MM.1S (cell line): Measurements from ENCODE around the gene PMEPA1.

Experiments
- DNase-seq: peaks from one replicate; pipeline ENCODE4 v3.0.0-alpha.2; 2015
- H2AFZ ChIP-seq: fragments of 300-600 bp; sonication (generic); 2 replicates; pipeline ENCODE4 v1.6.0; 2016; ENCODE audit warnings: antibody characterized with exemption, low read length
- H3F3A ChIP-seq: fragments of 300-600 bp; sonication (generic); 2 replicates; pipeline ENCODE4 v1.6.1; 2016; ENCODE audit warnings: mild to moderate bottlenecking, antibody characterized with exemption, low read length, moderate library complexity, mixed read lengths; ENCODE audit not compliant: insufficient read depth
- H3K27ac ChIP-seq: fragments of 300-600 bp; sonication (generic); 2 replicates; pipeline ENCODE4 v1.5.1; 2016; ENCODE audit warnings: mild to moderate bottlenecking, low read length
- H3K27me3 ChIP-seq: fragments of 300-600 bp; sonication (generic); replicated peaks from 2 replicates; pipeline ENCODE4 v1.6.0; 2016; ENCODE audit warnings: low read length; ENCODE audit not compliant: insufficient read depth
- H3K36me3 ChIP-seq: fragments of 300-600 bp; sonication (generic); replicated peaks from 2 replicates; pipeline ENCODE4 v1.6.1; 2016; ENCODE audit warnings: mild to moderate bottlenecking, low read length, mixed read lengths; ENCODE audit not compliant: insufficient read depth
- H3K4me1 ChIP-seq: fragments of 300-600 bp; sonication (generic); 2 replicates; pipeline ENCODE4 v1.6.1; 2016; ENCODE audit warnings: low read length, mixed read lengths
- H3K4me2 ChIP-seq: fragments of 300-600 bp; sonication (generic); 2 replicates; pipeline ENCODE4 v1.6.0; 2016; ENCODE audit warnings: low read depth, low read length
- H3K4me3 ChIP-seq: fragments of 300-600 bp; sonication (generic); 2 replicates; pipeline ENCODE4 v1.5.1; 2016; ENCODE audit warnings: low read length, mixed read lengths
- H3K79me2 ChIP-seq: fragments of 300-600 bp; sonication (generic); 2 replicates; pipeline ENCODE4 v1.6.1; 2016; ENCODE audit warnings: mixed run types, low read length, mixed read lengths
- H3K9ac ChIP-seq: fragments of 300-600 bp; sonication (generic); 2 replicates; pipeline ENCODE4 v1.6.1; 2016; ENCODE audit warnings: low read length, mixed read lengths
- H3K9me2 ChIP-seq: fragments of 300-600 bp; sonication (generic); replicated peaks from 2 replicates; pipeline ENCODE4 v1.6.1; 2016; ENCODE audit warnings: mild to moderate bottlenecking, low read length, mixed read lengths; ENCODE audit not compliant: insufficient read depth
- H3K9me3 ChIP-seq: fragments of 300-600 bp; sonication (generic); replicated peaks from 2 replicates; pipeline ENCODE4 v1.6.1; 2016; ENCODE audit warnings: mild to moderate bottlenecking, low read length, mixed read lengths; ENCODE audit not compliant: insufficient read depth
- H4K20me1 ChIP-seq: fragments of 300-600 bp; sonication (generic); 2 replicates; pipeline ENCODE4 v1.6.1; 2016; ENCODE audit warnings: mild to moderate bottlenecking, low read length, moderate library complexity, mixed read lengths; ENCODE audit not compliant: insufficient read depth
- CTCF ChIP-seq: fragments of 300-600 bp; sonication (generic); IDR thresholded peaks from 2 replicates; pipeline ENCODE4 v1.5.1; 2016; ENCODE audit warnings: antibody characterized with exemption, low read length, mixed read lengths
- EZH2 ChIP-seq: fragments of 300-600 bp; sonication (generic); optimal IDR thresholded peaks from 2 replicates; pipeline ENCODE3; 2017; ENCODE audit warnings: low read depth, mild to moderate bottlenecking, antibody characterized with exemption, low read length, mixed read lengths
- EZH2phosphoT487 ChIP-seq: fragments of 300-600 bp; sonication (generic); IDR thresholded peaks from 2 replicates; pipeline ENCODE4 v1.6.1; 2018; ENCODE audit warnings: antibody characterized with exemption, low read length

PMEPA1 gene

GRCh38 chr20:57672164-57672563 is 37.7 kb downstream of the PMEPA1 start:
- Histone ChIP-seq H3K4me3 (no peak overlapping the region), H3K4me1 (peaks cover 14% of the 10 kb centered on the region), H2AFZ (no peak overlapping the region), H3K36me3 (no peaks in the 10 kb centered on the region), H3K9me3 (no peaks in the 10 kb centered on the region), H3K79me2 (no peaks in the 10 kb centered on the region; the same call in 1 of the 2 replicates), H3K4me2 (no peak overlapping the region), H3K27me3 (no peaks in the 10 kb centered on the region), H3K9ac (no peak overlapping the region), H3K9me2 (no peaks in the 10 kb centered on the region), H3K27ac (no peak overlapping the region), H3F3A (peaks cover 12% of the 10 kb centered on the region; the same call in 1 of the 2 replicates), H4K20me1 (no peaks in the 10 kb centered on the region)
- no peak for DNase-seq
- TF ChIP-seq EZH2phosphoT487: no peak
- no peak for TF ChIP-seq CTCF
- TF ChIP-seq EZH2: no peak

- Histone ChIP-seq H3K4me3 (no peak overlapping the region), H3F3A (peaks cover 12% of the 10 kb centered on the region; the same call in 1 of the 2 replicates), H2AFZ (no peak overlapping the region), H3K9ac (no peak overlapping the region), H4K20me1 (no peaks in the 10 kb centered on the region), H3K36me3 (no peaks in the 10 kb centered on the region), H3K27ac (no peak overlapping the region), H3K79me2 (no peaks in the 10 kb centered on the region), H3K4me1 (peaks cover 11% of the 10 kb centered on the region), H3K27me3 (no peaks in the 10 kb centered on the region), H3K4me2 (no peak overlapping the region), H3K9me3 (no peaks in the 10 kb centered on the region), H3K9me2 (no peaks in the 10 kb centered on the region)
- DNase-seq: no peak
- TF ChIP-seq EZH2 (no peak), EZH2phosphoT487 (no peak), CTCF (no peak)
Observed at GRCh38 chr20:57671662-57672061, 38.2 kb downstream of the PMEPA1 start.

- H3K4me1 ChIP-seq: peaks cover 11% of the 10 kb centered on the region
- no peak overlapping the region for H3K4me2 ChIP-seq
- H3K36me3 ChIP-seq: no peaks in the 10 kb centered on the region
- H2AFZ ChIP-seq: no peak overlapping the region
- no peaks in the 10 kb centered on the region for H3K9me3 ChIP-seq
- H3K9me2 ChIP-seq: no peaks in the 10 kb centered on the region
- no peak overlapping the region for H3K27ac ChIP-seq
- peaks cover 12% of the 10 kb centered on the region; the same call in 1 of the 2 replicates for H3F3A ChIP-seq
- H3K9ac ChIP-seq: no peak overlapping the region
- H3K4me3 ChIP-seq: no peak overlapping the region
- H4K20me1 ChIP-seq: no peaks in the 10 kb centered on the region
- H3K27me3 ChIP-seq: no peaks in the 10 kb centered on the region
- DNase-seq: no peak
- no peaks in the 10 kb centered on the region for H3K79me2 ChIP-seq
- TF ChIP-seq EZH2: no peak
- TF ChIP-seq CTCF: no peak
- no peak for TF ChIP-seq EZH2phosphoT487
Observed at GRCh38 chr20:57671072-57671391, 38.8 kb downstream of the PMEPA1 start.
